ENCODE measurements around the gene NINJ2. TPM values are rescaled to one million over a fixed set of nuclear protein-coding genes. Genes with fewer than 3 reads are reported as not detected.

Gene NINJ2
- total RNA-seq, 1 donor: 5.8 TPM

DNA sequence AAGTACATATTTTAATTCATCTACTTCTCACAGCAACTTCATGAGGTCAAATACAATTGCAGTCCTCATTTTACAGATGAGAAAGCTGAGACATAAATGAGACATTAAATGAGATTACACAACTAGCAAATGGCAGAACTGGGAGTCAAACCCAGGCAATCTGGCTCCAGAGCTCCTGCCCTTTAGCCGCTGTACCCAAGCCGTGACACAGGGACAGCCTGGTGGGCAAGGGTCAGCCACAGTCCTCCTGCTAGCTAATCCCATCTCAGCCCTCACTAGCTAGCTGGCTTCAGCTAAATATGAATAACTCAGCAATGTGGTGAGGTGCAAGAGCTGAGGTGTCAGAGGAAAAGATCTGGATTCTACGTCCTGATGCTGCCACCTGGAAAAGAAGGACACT, 54.8 kb downstream of the NINJ2 start:
- TF ChIP-seq, protein P1, sequence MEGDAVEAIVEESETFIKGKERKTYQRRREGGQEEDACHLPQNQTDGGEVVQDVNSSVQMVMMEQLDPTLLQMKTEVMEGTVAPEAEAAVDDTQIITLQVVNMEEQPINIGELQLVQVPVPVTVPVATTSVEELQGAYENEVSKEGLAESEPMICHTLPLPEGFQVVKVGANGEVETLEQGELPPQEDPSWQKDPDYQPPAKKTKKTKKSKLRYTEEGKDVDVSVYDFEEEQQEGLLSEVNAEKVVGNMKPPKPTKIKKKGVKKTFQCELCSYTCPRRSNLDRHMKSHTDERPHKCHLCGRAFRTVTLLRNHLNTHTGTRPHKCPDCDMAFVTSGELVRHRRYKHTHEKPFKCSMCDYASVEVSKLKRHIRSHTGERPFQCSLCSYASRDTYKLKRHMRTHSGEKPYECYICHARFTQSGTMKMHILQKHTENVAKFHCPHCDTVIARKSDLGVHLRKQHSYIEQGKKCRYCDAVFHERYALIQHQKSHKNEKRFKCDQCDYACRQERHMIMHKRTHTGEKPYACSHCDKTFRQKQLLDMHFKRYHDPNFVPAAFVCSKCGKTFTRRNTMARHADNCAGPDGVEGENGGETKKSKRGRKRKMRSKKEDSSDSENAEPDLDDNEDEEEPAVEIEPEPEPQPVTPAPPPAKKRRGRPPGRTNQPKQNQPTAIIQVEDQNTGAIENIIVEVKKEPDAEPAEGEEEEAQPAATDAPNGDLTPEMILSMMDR (IDR thresholded peaks at IDR 0.05; ENCODE audit: extremely low read depth, low read depth, low read length): no peak
- no peak for DNase-seq (ENCODE audit: insufficient read length, low spot score, missing footprints)
- Histone ChIP-seq H3K4me1 (ENCODE audit: insufficient read depth, low read length) (peaks cover 9% of the 10 kb centered on the region), H4K20me1 (ENCODE audit: insufficient read depth, low read length) (no peaks in the 10 kb centered on the region), H3K27ac (ENCODE audit: low read depth, low read length) (no peak overlapping the region), H3K4me2 (ENCODE audit: insufficient read depth, low read length) (no peak overlapping the region), H3K9me3 (ENCODE audit: low read depth, low read length) (no peaks in the 10 kb centered on the region), H3K36me3 (ENCODE audit: insufficient read depth, low read length) (no peaks in the 10 kb centered on the region), H3K27me3 (ENCODE audit: insufficient read depth, low read length) (no peaks in the 10 kb centered on the region), H3K4me3 (ENCODE audit: insufficient read depth, low read length) (no peak overlapping the region), H2AFZ (ENCODE audit: low read length) (no peak overlapping the region), H3K79me2 (ENCODE audit: insufficient read depth, low read length) (no peaks in the 10 kb centered on the region)

DNA sequence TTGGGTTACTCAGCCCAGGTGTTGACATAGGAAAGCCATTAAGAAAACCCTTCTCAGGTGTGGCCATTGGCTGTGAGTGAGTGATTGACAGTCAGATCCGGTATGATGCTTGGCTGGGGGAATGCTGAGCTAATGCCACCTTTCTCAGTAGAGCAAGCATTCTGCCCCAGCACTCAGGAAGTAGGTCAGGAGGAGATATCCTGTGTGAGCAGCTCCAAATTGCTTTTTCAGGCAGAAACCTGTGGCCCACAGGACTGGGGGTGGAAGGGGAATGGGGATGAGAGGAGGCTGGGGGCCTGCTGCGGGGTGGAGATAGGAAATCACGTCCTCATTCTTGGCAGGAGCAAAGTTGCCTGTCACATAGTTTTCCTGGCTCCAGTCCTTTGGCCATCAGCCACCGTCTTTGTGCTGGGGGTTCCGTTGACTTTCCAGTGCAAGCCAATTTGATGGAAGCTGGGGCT, 55.7 kb downstream of the NINJ2 start:
- no peaks in the 10 kb centered on the region for H3K36me3 ChIP-seq (ENCODE audit: insufficient read depth, low read length)
- H3K4me3 ChIP-seq (ENCODE audit: insufficient read depth, low read length): no peak overlapping the region
- H2AFZ ChIP-seq (ENCODE audit: low read length): no peak overlapping the region
- H3K4me1 ChIP-seq (ENCODE audit: insufficient read depth, low read length): peaks cover 9% of the 10 kb centered on the region
- no peak for DNase-seq (ENCODE audit: insufficient read length, low spot score, missing footprints)
- no peaks in the 10 kb centered on the region for H3K27me3 ChIP-seq (ENCODE audit: insufficient read depth, low read length)
- no peaks in the 10 kb centered on the region for H3K79me2 ChIP-seq (ENCODE audit: insufficient read depth, low read length)
- no peaks in the 10 kb centered on the region for H3K9me3 ChIP-seq (ENCODE audit: low read depth, low read length)
- no peak overlapping the region for H3K27ac ChIP-seq (ENCODE audit: low read depth, low read length)
- H3K4me2 ChIP-seq (ENCODE audit: insufficient read depth, low read length): no peak overlapping the region
- TF ChIP-seq, protein P1 (IDR thresholded peaks at IDR 0.05; ENCODE audit: extremely low read depth, low read depth, low read length): no peak
- no peaks in the 10 kb centered on the region for H4K20me1 ChIP-seq (ENCODE audit: insufficient read depth, low read length)

DNA sequence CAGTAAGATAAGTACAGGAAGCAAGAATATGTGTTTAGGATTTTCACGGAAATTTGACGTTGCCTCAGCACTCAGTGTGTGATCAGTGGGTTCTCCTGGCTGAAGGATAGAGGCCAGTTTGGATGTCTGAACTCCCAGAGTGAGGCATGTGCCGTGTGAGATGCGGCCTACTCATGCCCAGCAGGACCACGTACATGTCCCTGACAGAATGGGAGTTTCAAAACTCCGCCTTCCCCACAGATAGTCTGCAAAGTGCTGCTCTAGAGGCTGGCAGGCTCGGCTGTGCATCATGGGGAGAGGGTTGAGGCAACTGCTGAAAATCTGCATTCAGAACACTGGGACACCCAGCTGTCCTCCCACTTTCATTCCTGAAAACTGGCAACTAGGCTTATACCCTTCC, 58.3 kb downstream of the NINJ2 start:
- Histone ChIP-seq H2AFZ (ENCODE audit: low read length) (no peak overlapping the region), H3K4me1 (ENCODE audit: insufficient read depth, low read length) (peaks cover 3% of the 10 kb centered on the region), H3K79me2 (ENCODE audit: insufficient read depth, low read length) (no peaks in the 10 kb centered on the region), H3K4me2 (ENCODE audit: insufficient read depth, low read length) (no peak overlapping the region), H3K27ac (ENCODE audit: low read depth, low read length) (no peak overlapping the region), H3K4me3 (ENCODE audit: insufficient read depth, low read length) (no peak overlapping the region), H3K36me3 (ENCODE audit: insufficient read depth, low read length) (no peaks in the 10 kb centered on the region), H3K27me3 (ENCODE audit: insufficient read depth, low read length) (no peaks in the 10 kb centered on the region), H3K9me3 (ENCODE audit: low read depth, low read length) (no peaks in the 10 kb centered on the region), H4K20me1 (ENCODE audit: insufficient read depth, low read length) (no peaks in the 10 kb centered on the region)
- TF ChIP-seq, protein P1 (IDR thresholded peaks at IDR 0.05; ENCODE audit: extremely low read depth, low read depth, low read length): no peak
- no peak for DNase-seq (ENCODE audit: insufficient read length, low spot score, missing footprints)

DNA sequence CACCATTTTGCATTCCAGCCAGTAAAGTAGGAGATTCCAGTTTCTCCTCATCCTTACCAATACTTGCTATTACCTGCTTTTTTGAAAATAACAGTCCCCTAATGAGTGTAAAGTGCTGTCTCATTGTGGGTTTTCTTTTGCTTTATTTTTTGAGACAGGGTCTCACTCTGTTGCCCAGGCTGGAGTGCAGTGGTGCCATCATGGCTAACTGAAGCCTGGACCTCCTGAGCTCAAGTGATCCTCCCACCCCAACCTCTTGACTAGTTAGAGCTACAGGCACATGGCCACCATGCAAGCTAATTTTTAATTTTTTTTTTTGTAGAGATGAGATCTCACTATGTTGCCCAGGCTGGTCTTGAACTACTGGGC, 60.6 kb downstream of the NINJ2 start:
- Histone ChIP-seq H3K27ac (ENCODE audit: low read depth, low read length) (no peak overlapping the region), H3K4me3 (ENCODE audit: insufficient read depth, low read length) (no peak overlapping the region)
- TF ChIP-seq, protein P1 (IDR thresholded peaks at IDR 0.05; ENCODE audit: extremely low read depth, low read depth, low read length): no peak

More for the DNA sequence above, 60.6 kb downstream of the NINJ2 start:
- Histone ChIP-seq H3K9me3 (ENCODE audit: low read depth, low read length) (no peaks in the 10 kb centered on the region), H4K20me1 (ENCODE audit: insufficient read depth, low read length) (no peaks in the 10 kb centered on the region), H3K27me3 (ENCODE audit: insufficient read depth, low read length) (no peaks in the 10 kb centered on the region), H2AFZ (ENCODE audit: low read length) (no peak overlapping the region), H3K4me2 (ENCODE audit: insufficient read depth, low read length) (no peak overlapping the region), H3K36me3 (ENCODE audit: insufficient read depth, low read length) (no peaks in the 10 kb centered on the region), H3K4me1 (ENCODE audit: insufficient read depth, low read length) (no peaks in the 10 kb centered on the region), H3K79me2 (ENCODE audit: insufficient read depth, low read length) (no peaks in the 10 kb centered on the region)
- no peak for DNase-seq (ENCODE audit: insufficient read length, low spot score, missing footprints)
